Choroid plexus epithelial cell (primary cell): ENCODE measurements around the gene VAMP2.
A peak's percentile ranks its signal among the peaks of the same experiment; 100 is the strongest.

Source experiments
- DNase-seq: peaks from one replicate; pipeline ENCODE4 v3.0.0-alpha.2; 2010; ENCODE audit warnings: low read depth
- H3K4me3 ChIP-seq: 2 replicates; pipeline ENCODE4 v1.5.1; 2011; ENCODE audit warnings: low read depth, mild to moderate bottlenecking, control low read depth, low read length, moderate library complexity
- TF ChIP-seq, protein P1 (sequence below): conservative IDR thresholded peaks from 2 replicates; pipeline ENCODE4 v1.5.1; 2011; ENCODE audit warnings: low read depth, mild to moderate bottlenecking, control low read depth, inconsistent platforms, low read length, moderate library complexity

VAMP2 gene

DNA sequence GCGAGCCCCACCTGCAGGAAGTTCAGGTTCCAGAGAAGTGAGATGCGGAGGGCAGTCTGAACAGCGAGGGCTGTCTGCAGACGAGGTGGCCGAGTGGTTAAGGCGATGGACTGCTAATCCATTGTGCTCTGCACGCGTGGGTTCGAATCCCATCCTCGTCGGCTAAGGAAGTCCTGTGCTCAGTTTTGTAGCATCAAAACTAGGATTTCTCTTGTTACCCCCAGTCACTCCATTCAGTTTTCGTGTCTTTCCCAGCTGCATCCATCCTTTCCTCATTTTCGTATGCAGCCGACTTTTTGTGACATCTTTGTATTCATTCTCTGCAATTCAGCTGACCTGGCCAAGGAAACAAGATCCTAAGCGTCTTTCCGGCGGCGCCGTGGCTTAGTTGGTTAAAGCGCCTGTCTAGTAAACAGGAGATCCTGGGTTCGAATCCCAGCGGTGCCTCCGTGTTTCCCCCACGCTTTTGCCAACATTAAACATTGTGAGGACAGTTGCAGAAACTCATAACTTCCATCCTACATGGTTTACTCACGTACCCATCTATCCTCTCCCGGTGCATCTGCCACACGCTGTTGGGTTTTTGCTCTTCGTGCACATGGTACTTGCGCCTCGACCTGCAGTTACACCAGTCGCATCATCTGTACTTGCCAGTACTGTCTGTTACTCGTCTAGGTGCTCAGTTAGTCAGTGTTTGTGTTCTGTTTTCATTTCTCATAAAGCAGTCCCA, 24.2 kb upstream of the VAMP2 start:
- H3K4me3 ChIP-seq, result peak overlapping the region; percentile 86
- DNase-seq, result peak; percentile 98
- TF ChIP-seq, protein P1, sequence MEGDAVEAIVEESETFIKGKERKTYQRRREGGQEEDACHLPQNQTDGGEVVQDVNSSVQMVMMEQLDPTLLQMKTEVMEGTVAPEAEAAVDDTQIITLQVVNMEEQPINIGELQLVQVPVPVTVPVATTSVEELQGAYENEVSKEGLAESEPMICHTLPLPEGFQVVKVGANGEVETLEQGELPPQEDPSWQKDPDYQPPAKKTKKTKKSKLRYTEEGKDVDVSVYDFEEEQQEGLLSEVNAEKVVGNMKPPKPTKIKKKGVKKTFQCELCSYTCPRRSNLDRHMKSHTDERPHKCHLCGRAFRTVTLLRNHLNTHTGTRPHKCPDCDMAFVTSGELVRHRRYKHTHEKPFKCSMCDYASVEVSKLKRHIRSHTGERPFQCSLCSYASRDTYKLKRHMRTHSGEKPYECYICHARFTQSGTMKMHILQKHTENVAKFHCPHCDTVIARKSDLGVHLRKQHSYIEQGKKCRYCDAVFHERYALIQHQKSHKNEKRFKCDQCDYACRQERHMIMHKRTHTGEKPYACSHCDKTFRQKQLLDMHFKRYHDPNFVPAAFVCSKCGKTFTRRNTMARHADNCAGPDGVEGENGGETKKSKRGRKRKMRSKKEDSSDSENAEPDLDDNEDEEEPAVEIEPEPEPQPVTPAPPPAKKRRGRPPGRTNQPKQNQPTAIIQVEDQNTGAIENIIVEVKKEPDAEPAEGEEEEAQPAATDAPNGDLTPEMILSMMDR, result peak; percentile 59

DNA sequence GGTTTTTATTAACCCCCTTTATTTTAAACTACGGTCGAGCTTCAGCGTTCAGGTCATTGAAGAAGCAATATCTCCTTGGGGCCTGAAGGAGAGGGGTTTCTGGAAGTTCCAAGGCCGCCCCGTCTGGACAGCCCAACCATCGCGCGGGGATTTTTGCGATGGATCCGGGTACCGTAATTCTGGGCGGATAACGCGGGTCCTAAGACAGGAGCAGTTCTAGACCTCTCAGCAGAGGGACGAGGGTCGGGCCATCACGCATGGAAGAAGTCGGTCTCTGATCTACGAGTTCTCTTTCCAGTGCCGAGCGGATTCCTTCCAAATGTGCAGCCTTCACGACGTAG, 23.7 kb upstream of the VAMP2 start:
- DNase-seq, result no peak
- TF ChIP-seq, protein P1, result no peak
- H3K4me3 ChIP-seq, result peak overlapping the region; percentile 86

DNA sequence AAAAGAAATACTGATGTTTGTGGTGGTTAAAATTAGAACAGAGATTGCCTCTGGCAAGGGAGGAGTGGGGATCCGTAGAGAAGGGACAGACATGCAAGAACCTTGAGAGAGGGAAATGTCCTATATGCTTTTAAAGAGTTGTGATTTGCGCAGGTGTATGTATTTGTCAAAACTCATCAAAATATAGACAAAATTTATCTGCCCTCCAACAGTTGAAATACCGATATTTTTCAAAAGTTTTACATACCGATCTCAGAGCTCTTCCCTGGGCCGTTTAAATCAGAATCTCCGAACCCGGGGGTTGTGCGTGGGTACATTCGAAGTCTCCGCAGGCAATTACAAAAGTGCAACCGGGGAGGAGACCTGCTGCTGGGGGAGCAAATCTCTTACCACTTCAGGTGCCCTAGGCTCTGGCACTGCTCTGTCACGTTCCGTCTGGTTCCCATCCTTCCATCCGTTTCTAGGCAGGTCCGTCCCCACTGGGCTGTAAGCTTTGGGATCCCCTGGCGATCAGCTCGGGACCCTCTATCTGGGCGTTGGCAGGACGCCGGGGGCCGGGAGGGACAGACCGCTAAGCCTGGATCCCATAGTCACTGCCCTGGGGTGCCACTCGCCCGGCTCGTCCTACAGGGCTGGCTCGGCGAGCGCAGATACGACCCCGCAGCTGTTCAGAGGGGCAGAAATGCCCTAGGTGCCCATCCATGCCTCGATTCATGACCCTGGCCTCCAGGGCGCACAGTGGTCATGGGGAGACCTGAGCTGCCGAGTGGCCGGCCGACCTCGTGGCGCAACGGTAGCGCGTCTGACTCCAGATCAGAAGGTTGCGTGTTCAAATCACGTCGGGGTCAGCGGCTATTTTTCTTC, 23.1 kb upstream of the VAMP2 start:
- peak; percentile 66 for DNase-seq
- TF ChIP-seq, protein P1, result no peak
- H3K4me3 ChIP-seq, result peak overlapping the region; percentile 86

DNA sequence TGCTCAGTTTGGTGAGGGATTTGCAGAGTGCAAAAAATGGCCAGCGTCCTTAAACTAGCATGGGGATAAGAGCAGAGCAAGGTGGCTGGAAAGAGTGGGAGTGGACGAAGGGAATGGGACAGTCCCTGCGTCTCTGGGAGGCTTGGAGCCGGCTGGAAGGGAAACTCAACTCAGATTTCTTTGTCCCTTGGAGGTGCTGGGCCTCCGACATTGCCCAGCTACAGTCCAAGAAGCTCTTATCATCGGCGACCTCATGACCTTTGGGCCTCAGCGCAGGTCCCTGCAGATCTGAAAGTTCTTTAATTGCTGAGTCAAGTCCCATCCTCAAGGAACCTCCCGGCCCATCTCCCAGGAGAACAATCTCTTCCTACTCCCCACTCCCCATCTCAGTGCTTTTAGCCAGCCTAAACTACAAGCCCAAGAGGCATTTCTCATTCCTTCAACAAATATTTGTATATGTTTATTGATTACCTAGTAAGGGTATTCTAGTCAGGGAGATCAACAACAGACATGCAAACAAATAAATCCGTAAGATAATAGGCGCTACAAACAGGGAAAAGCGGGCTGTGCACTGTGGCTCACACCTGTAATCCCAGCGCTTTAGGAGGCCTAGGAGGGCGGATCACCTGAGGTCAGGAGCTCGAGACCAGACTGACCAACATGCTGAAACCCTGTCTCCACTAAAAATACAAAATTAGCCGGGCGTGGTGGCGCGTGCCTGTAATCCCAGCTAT, 14.4 kb upstream of the VAMP2 start:
- DNase-seq, result no peak
- TF ChIP-seq, protein P1, result no peak
- H3K4me3 ChIP-seq, result peak overlapping the region; percentile 77

DNA sequence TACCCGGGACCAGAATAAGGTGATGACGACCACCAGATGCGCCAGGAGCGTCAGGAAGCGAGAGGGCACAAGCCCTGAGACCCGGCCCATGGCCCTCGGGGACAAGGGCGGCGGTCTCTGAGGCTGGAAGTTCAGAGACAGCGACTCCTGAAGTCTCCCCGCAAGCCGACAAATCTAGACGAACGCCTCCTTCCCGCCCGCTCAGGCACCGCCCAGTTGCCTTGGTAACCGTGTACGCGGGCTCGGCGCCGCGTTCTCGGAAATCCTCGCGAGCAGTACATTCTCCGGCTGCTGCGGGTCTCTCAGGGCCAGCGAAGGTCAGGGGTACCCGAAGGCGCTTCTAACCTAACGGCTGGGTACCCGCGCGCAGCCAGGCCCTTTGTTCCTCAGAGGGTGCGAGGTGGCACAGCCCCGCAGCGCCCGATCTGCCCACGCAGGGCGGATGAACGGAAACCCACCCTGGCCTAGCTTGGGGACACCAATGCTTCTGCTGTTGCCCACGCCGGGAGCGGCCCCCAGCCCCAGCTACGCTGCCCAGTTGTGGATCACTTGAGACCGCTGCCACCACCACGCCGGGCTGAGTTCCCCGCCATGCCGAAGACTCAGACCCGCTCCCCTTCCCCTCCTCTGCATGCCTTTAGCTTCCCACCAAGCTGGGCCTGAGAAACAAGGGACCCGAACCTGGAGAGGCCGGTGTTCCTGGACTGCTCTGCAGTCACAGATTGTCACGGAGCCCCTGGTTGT, 13.6 kb upstream of the VAMP2 start, which contains the start of gene TMEM107:
Gene TMEM107, minus strand, starts transcription at position 184 of the 744 bp plus-strand sequence. Its CDS starts 94 bp downstream, at position 90.
- TF ChIP-seq, protein P1, result no peak
- DNase-seq, result peak; percentile 83
- H3K4me3 ChIP-seq, result peak within 1 kb of the TSS; percentile 77

DNA sequence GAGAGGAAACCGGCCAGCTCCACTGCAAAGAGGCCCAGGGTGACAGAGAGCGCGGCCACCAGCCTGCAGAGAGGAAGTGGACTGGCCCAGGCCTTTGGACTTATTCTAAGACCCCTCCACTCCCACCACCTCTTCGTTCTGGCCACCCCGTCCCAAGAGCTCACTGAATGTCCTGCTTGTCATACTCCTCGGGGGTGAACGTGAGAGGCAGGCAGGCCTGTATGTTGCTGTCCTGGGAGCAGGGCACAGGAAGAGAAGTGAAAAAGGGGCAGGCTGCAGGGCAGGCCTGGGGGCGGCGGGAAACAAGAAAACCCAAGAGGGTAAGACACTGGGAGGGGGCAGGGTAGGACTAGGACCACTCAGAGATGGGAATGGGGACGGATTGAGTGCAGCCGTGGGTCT, 13.0 kb upstream of the VAMP2 start:
- H3K4me3 ChIP-seq, result peak overlapping the region; percentile 77
- DNase-seq, result no peak
- TF ChIP-seq, protein P1, result no peak
